GM12891 (cell line): ENCODE data around the gene RBBP4.

Experiments used
- PAX5 ChIP-seq: IDR thresholded peaks from 2 replicates; pipeline ENCODE4 v1.6.1; 2011; ENCODE audit warnings: low read length, moderate library complexity, mild to moderate bottlenecking; ENCODE audit not compliant: insufficient read depth, severe bottlenecking
- POLR2A ChIP-seq: IDR thresholded peaks from 2 replicates; pipeline ENCODE4 v1.6.1; 2011; ENCODE audit warnings: low read depth, low read length, control low read depth
- POLR2AphosphoS5 ChIP-seq: IDR thresholded peaks from 2 replicates; pipeline ENCODE4 v1.6.1; 2011; ENCODE audit warnings: low read depth, low read length, control low read depth
- SPI1 ChIP-seq: IDR thresholded peaks from 2 replicates; pipeline ENCODE4 v1.6.1; 2011; ENCODE audit warnings: low read depth, low read length, control low read depth
- TAF1 ChIP-seq: IDR thresholded peaks from 2 replicates; pipeline ENCODE4 v1.6.1; 2011; ENCODE audit warnings: low read depth, low read length, control low read depth

GRCh38 chr1:32685498-32685897 is 34.5 kb downstream of the RBBP4 start:
- TF ChIP-seq POLR2A (no peak; the same call in 1 of the 2 replicates), POLR2AphosphoS5 (no peak), TAF1 (no peak), SPI1 (no peak), PAX5 (no peak)
